PC-9 (cell line): ENCODE results near the gene KCNJ11. TPM values are rescaled to one million over a fixed set of nuclear protein-coding genes. Genes with fewer than 3 reads are reported as not detected.

Source experiments
- BruUV-seq: library from RNA; stranded (reverse); fragments of 400-500 nt; replicated peaks from 2 replicates; lab custom pipeline; 2021; lab: Mats Ljungman, UMichigan
- CTCF ChIA-PET: fragments of 300-600 bp; sonication (Branson Sonifier 250); formaldehyde crosslinking; loops from one replicate; lab custom pipeline; 2022; ENCODE audit warnings: antibody characterized with exemption; lab: Charles Lee
- POLR2A ChIA-PET: fragments of 300-600 bp; sonication (Branson Sonifier 250); formaldehyde crosslinking; loops from one replicate; lab custom pipeline; 2022; ENCODE audit warnings: antibody characterized with exemption; ENCODE audit not compliant: unreplicated experiment; lab: Charles Lee
- DNase-seq, 2 experiments: peaks; one replicate each; pipeline versions ENCODE4 v3.0.0 to v3.0.0-alpha.2; 2015 to 2022; ENCODE audit warnings: mixed read lengths in 1 of 2
- H2AFZ ChIP-seq: fragments of 200-600 bp; sonication (generic); 2 replicates; pipeline ENCODE4 v1.8.1; 2017; ENCODE audit warnings: antibody characterized with exemption
- H3F3A ChIP-seq: fragments of 200-600 bp; sonication (generic); 2 replicates; pipeline ENCODE4 v1.8.1; 2017; ENCODE audit warnings: antibody characterized with exemption, mild to moderate bottlenecking, low read depth; ENCODE audit not compliant: insufficient read depth
- H3K27ac ChIP-seq: fragments of 200-600 bp; sonication (generic); 2 replicates; pipeline ENCODE4 v1.6.1; 2016; ENCODE audit warnings: mixed run types
- H3K27me3 ChIP-seq: fragments of 200-600 bp; sonication (generic); 2 replicates; pipeline ENCODE4 v1.6.1; 2016; ENCODE audit warnings: low read depth, mixed run types; ENCODE audit not compliant: insufficient read depth
- H3K36me3 ChIP-seq: fragments of 200-600 bp; sonication (generic); 2 replicates; pipeline ENCODE4 v1.6.1; 2016; ENCODE audit warnings: low read depth, mixed run types
- H3K4me1 ChIP-seq: fragments of 200-600 bp; sonication (generic); replicated peaks from 2 replicates; pipeline ENCODE4 v1.6.1; 2016; ENCODE audit warnings: mixed run types; ENCODE audit not compliant: insufficient read depth
- H3K4me2 ChIP-seq: fragments of 200-600 bp; sonication (generic); 2 replicates; pipeline ENCODE4 v1.6.1; 2017; ENCODE audit warnings: mixed run types
- H3K4me3 ChIP-seq: fragments of 200-600 bp; sonication (generic); 2 replicates; pipeline ENCODE4 v1.6.1; 2016; ENCODE audit warnings: mixed run types
- H3K79me2 ChIP-seq: fragments of 200-600 bp; sonication (generic); 2 replicates; pipeline ENCODE4 v1.6.1; 2017; ENCODE audit warnings: low read depth, mixed run types
- H3K9me2 ChIP-seq: fragments of 200-600 bp; sonication (generic); 2 replicates; pipeline ENCODE4 v1.8.1; 2017; ENCODE audit warnings: mild to moderate bottlenecking; ENCODE audit not compliant: insufficient read depth
- H3K9me3 ChIP-seq: fragments of 200-600 bp; sonication (generic); 2 replicates; pipeline ENCODE4 v1.8.1; 2016; ENCODE audit warnings: low read depth; ENCODE audit not compliant: insufficient read depth
- H4K20me1 ChIP-seq: fragments of 200-600 bp; sonication (generic); 2 replicates; pipeline ENCODE4 v1.8.1; 2017; ENCODE audit not compliant: insufficient read depth
- EZH2 ChIP-seq: fragments of 200-600 bp; sonication (generic); IDR thresholded peaks from 2 replicates; pipeline ENCODE4 v1.8.0; 2017; ENCODE audit warnings: antibody characterized with exemption, low read depth
- intact Hi-C: fragments of 100-400 bp; cut with micrococcal nuclease; formaldehyde crosslinking; loops from one replicate; pipeline ENCODE4 v1.10.0; 2022; ENCODE audit not compliant: unreplicated experiment
- total RNA-seq: library from RNA; stranded (reverse); gene quantifications from 2 replicates; pipeline ENCODE4 v1.2.3, GENCODE V29; 2021
- TF ChIP-seq, protein P1 (sequence below): fragments of 200-600 bp; sonication (generic); conservative IDR thresholded peaks from 2 replicates; pipeline ENCODE4 v1.6.1; 2017; ENCODE audit warnings: mixed run types, antibody characterized with exemption, mild to moderate bottlenecking, moderate library complexity

The KCNJ11 gene
- total RNA-seq, 1 experiment from 2014 or later = 0.26 TPM

DNA sequence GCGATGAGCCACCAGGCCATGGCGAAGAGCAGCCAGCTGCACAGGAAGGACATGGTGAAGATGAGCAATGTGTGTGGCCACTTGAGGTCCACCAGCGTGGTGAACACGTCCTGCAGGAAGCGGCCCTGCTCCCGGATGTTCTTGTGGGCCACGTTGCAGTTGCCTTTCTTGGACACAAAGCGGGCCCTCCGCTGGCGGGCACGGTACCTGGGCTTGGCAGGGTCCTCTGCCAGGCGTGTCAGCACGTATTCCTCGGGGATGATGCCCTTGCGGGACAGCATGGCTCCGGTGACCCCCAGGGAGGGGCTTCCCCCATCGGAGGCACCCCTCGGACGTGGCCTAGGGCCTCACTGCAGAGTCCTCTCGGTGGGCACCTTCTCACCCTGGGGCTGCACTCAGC, 648 bp downstream of the KCNJ11 start:
- Histone ChIP-seq H3K27me3 (peaks cover 4% of the 10 kb centered on the region), H3K36me3 (no peaks in the 10 kb centered on the region), H3K4me2 (no peak overlapping the region), H3K4me1 (no peaks in the 10 kb centered on the region), H3K79me2 (no peaks in the 10 kb centered on the region), H3K9me3 (no peaks in the 10 kb centered on the region), H3F3A (0 out of 2 replicates have a peak, but pooled peaks cover 5% of the 10 kb centered on the region), H3K27ac (no peak overlapping the region), H3K4me3 (no peak overlapping the region), H4K20me1 (peaks cover 6% of the 10 kb centered on the region; the same call in 1 of the 2 replicates), H2AFZ (no peak overlapping the region), H3K9me2 (no peaks in the 10 kb centered on the region)
- intact Hi-C loops = loop anchor here (5.0 kb wide), 1 partner anchor 589 kb away; no protein-coding TSS in a partner anchor
- no TSS peak for BruUV-seq
- DNase-seq = no peak
- CTCF ChIA-PET = no interaction called here
- POLR2A ChIA-PET = no interaction called here
- no peak for TF ChIP-seq EZH2

DNA sequence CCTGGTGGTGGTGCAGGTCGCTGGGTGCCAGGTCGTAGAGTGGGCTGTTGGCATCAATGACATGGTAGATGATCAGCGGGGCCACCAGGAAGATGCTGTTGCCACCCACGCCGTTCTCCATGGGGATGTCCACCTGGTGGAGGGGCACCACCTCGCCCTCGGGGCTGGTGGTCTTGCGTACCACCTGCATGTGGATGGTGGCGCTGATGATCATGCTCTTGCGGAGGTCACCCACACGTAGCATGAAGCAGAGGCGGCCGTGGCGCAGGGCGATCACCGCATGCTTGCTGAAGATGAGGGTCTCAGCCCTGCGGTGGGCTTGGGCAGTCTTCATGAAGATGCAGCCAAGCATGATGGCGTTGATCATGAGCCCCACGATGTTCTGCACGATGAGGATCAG, 1.2 kb downstream of the KCNJ11 start:
- no peak overlapping the region for H3K4me3 ChIP-seq
- no peak for DNase-seq
- 0 out of 2 replicates have a peak, but pooled peaks cover 5% of the 10 kb centered on the region for H3F3A ChIP-seq
- H3K27me3 ChIP-seq = peaks cover 4% of the 10 kb centered on the region
- BruUV-seq = no TSS peak
- CTCF ChIA-PET = no interaction called here
- H3K4me1 ChIP-seq = no peaks in the 10 kb centered on the region
- no peaks in the 10 kb centered on the region for H3K79me2 ChIP-seq
- H3K36me3 ChIP-seq = no peaks in the 10 kb centered on the region
- no peak overlapping the region for H2AFZ ChIP-seq
- POLR2A ChIA-PET = no interaction called here
- H3K4me2 ChIP-seq = no peak overlapping the region
- no peaks in the 10 kb centered on the region for H3K9me2 ChIP-seq
- intact Hi-C loops = loop anchor here (5.0 kb wide), 1 partner anchor 590 kb away; no protein-coding TSS in a partner anchor
- peaks cover 6% of the 10 kb centered on the region; the same call in 1 of the 2 replicates for H4K20me1 ChIP-seq
- no peaks in the 10 kb centered on the region for H3K9me3 ChIP-seq
- no peak overlapping the region for H3K27ac ChIP-seq
- TF ChIP-seq, protein P1, sequence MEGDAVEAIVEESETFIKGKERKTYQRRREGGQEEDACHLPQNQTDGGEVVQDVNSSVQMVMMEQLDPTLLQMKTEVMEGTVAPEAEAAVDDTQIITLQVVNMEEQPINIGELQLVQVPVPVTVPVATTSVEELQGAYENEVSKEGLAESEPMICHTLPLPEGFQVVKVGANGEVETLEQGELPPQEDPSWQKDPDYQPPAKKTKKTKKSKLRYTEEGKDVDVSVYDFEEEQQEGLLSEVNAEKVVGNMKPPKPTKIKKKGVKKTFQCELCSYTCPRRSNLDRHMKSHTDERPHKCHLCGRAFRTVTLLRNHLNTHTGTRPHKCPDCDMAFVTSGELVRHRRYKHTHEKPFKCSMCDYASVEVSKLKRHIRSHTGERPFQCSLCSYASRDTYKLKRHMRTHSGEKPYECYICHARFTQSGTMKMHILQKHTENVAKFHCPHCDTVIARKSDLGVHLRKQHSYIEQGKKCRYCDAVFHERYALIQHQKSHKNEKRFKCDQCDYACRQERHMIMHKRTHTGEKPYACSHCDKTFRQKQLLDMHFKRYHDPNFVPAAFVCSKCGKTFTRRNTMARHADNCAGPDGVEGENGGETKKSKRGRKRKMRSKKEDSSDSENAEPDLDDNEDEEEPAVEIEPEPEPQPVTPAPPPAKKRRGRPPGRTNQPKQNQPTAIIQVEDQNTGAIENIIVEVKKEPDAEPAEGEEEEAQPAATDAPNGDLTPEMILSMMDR = no peak
- no peak for TF ChIP-seq EZH2

DNA sequence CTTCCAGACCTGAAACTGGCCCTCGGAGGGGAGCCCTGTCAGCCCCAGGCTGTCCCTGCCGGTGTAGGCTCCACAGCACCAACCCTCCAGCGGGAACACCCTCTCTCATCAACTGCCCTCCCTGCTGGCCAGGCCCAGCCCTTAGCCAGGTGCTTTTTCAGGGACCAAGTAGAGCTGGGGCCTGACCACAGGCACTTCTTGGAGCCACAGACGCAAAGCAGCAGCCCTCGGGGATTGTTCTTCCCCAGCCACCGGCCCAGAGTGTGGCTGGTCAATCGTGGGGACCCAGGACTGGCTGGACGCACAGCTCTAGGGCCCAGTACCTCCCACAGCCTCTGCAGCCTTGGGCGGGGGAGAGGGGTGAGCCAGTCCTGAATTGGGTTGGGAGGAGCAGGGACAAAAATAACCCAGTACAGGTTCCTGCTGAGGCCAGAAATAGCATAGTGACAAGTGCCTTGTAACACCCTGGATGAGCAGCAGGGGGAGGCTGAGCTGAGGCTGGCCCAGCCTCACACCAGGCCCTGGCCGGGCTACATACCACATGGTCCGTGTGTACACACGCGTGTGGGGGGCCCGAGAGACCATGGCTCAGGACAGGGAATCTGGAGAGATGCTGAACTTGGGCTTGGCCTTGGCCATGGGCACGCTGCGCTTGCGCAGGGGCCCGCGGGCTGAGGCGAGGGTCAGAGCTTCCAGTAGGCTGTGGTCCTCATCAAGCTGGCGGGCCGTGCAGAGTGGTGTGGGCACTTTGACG, 2.0 kb downstream of the KCNJ11 start:
- intact Hi-C loops = loop anchor here (1.0 to 5.0 kb wide), 3 partner anchors 118 to 591 kb away; no protein-coding TSS in a partner anchor
- H3K9me3 ChIP-seq = no peaks in the 10 kb centered on the region
- peaks cover 4% of the 10 kb centered on the region for H3K27me3 ChIP-seq
- no TSS peak for BruUV-seq
- H3K36me3 ChIP-seq = no peaks in the 10 kb centered on the region
- TF ChIP-seq, protein P1 = peak; percentile 74
- no peak for TF ChIP-seq EZH2
- H3K79me2 ChIP-seq = no peaks in the 10 kb centered on the region
- no peak overlapping the region for H3K4me2 ChIP-seq
- H3K4me1 ChIP-seq = no peaks in the 10 kb centered on the region
- H3K27ac ChIP-seq = no peak overlapping the region
- no peak overlapping the region for H2AFZ ChIP-seq
- H4K20me1 ChIP-seq = peaks cover 6% of the 10 kb centered on the region; the same call in 1 of the 2 replicates
- ChIA-PET CTCF (no interaction called here), POLR2A (no interaction called here)
- DNase-seq = peak in 1 of 2 experiments; percentile 29
- H3F3A ChIP-seq = 0 out of 2 replicates have a peak, but pooled peaks cover 5% of the 10 kb centered on the region
- H3K4me3 ChIP-seq = no peak overlapping the region
- no peaks in the 10 kb centered on the region for H3K9me2 ChIP-seq
